Peyer's patch (tissue), 4 donors: ENCODE data around the gene TOP1.

Source experiments
- POLR2A ChIP-seq, 2 donors: fragments of 450-650 bp; IDR thresholded peaks; one replicate each; pipeline ENCODE4 v1.5.1; 2017; ENCODE audit warnings: antibody characterized with exemption in 2 of 2, mild to moderate bottlenecking in 2 of 2, moderate library complexity in 2 of 2
- TF ChIP-seq, protein P1 (sequence below), 6 experiments: fragments of 450-650 bp in 4 of 6; fragments of 200-600 bp in 2 of 6; sonication (generic) in 1 of 6; IDR thresholded peaks; one replicate each; pipeline ENCODE4 v1.5.1; 2017 to 2019; ENCODE audit warnings: antibody characterized with exemption in 6 of 6, mild to moderate bottlenecking in 3 of 6, moderate library complexity in 1 of 6

DNA sequence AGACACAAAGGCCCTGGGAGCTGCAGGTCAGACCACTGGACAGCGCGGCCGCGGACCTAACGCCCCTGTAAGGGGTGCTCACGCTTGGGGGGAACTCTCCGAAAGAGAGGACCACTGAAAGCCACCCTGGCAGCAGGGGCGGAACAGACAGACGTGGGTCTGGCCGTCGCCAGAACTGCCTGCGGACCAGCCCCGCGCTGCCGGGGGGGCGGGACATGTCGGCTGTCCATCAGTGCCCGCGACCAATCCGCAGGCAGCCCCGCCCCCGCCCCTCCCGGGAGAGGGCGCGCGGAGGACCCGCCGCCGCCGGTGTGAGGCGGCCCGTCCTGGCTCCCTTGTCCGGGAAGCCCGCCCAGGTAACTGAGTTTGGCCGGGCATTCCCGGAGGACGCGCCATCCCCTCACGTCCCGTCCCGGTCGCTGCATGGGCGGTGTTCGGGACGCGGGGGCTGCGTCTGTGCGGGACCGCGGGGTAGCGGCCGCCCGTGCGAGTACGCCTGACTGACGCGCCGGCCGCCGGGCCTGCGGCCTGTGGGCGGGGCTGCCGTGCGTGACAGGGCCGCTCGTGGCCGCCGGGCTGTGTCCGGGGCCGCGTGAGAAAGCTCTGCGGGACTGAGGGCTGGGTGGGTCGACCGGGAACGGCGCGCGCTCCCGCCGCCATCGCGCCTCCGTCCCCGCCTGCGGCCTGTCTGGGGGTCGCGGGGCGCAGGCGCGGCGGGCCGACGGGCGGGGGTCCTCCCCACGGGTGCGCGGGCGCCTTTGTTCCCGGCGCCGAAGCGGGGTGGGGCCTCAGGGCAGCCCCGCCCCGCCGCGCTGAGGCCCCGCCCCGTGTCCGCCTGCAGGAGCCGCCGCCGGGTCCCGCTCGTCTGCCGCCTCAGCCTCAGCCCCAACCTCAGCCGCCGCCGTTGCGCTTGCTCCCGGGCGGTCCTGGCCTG is 108.3 kb downstream of the TOP1 start, which contains the start of gene PLCG1:
- TF ChIP-seq, protein P1, sequence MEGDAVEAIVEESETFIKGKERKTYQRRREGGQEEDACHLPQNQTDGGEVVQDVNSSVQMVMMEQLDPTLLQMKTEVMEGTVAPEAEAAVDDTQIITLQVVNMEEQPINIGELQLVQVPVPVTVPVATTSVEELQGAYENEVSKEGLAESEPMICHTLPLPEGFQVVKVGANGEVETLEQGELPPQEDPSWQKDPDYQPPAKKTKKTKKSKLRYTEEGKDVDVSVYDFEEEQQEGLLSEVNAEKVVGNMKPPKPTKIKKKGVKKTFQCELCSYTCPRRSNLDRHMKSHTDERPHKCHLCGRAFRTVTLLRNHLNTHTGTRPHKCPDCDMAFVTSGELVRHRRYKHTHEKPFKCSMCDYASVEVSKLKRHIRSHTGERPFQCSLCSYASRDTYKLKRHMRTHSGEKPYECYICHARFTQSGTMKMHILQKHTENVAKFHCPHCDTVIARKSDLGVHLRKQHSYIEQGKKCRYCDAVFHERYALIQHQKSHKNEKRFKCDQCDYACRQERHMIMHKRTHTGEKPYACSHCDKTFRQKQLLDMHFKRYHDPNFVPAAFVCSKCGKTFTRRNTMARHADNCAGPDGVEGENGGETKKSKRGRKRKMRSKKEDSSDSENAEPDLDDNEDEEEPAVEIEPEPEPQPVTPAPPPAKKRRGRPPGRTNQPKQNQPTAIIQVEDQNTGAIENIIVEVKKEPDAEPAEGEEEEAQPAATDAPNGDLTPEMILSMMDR (IDR thresholded peaks at IDR 0.05): peak in 3 of 6 experiments; percentile 8 to 23 (median 14)
- peak; percentile 72 to 77 for TF ChIP-seq POLR2A (IDR thresholded peaks at IDR 0.05)
